Small intestine (tissue), 7 donors: Measurements from ENCODE around the gene MACF1. TPM values are rescaled to one million over a fixed set of nuclear protein-coding genes. Genes with fewer than 3 reads are reported as not detected.

Experiments
- DNase-seq, 2 donors: peaks; one replicate each; pipeline versions ENCODE4 v3.0.0 to v3.0.0-alpha.2; 2013
- FAIRE-seq: peaks from 2 replicates; lab custom pipeline; 2012; peaks lifted over from hg19 to GRCh38; lab: Jason Lieb, UNC
- H3K27ac ChIP-seq, 3 donors: one replicate each; pipeline ENCODE4 v1.5.1; 2013; ENCODE audit warnings: low read length in 2 of 3, mild to moderate bottlenecking in 2 of 3, control low read depth in 1 of 3, inconsistent platforms in 1 of 3, low read depth in 1 of 3, moderate library complexity in 1 of 3
- H3K27me3 ChIP-seq, 3 donors: one replicate each; pipeline ENCODE4 v1.6.1; 2013; ENCODE audit warnings: low read length in 3 of 3, inconsistent platforms in 1 of 3; ENCODE audit not compliant: control insufficient read depth in 3 of 3, insufficient read depth in 3 of 3
- H3K36me3 ChIP-seq, 3 donors: one replicate each; pipeline ENCODE4 v1.6.1; 2013; ENCODE audit warnings: low read length in 3 of 3, inconsistent platforms in 1 of 3, low read depth in 1 of 3, mild to moderate bottlenecking in 1 of 3, moderate library complexity in 1 of 3; ENCODE audit not compliant: control insufficient read depth in 3 of 3, insufficient read depth in 2 of 3
- H3K4me1 ChIP-seq, 3 donors: one replicate each; pipeline ENCODE4 v1.6.1; 2013; ENCODE audit warnings: low read length in 2 of 3, inconsistent platforms in 1 of 3, low read depth in 1 of 3, mild to moderate bottlenecking in 1 of 3, moderate library complexity in 1 of 3; ENCODE audit not compliant: control insufficient read depth in 3 of 3, insufficient read depth in 2 of 3
- H3K4me3 ChIP-seq, 3 donors: one replicate each; pipeline ENCODE4 v1.5.1; 2013; ENCODE audit warnings: low read length in 3 of 3, control low read depth in 1 of 3, inconsistent platforms in 1 of 3, low read depth in 1 of 3, mild to moderate bottlenecking in 1 of 3, moderate library complexity in 1 of 3
- H3K9me3 ChIP-seq, 2 donors: one replicate each; pipeline ENCODE4 v1.6.1; 2013; ENCODE audit warnings: low read depth in 1 of 2, low read length in 1 of 2; ENCODE audit not compliant: control insufficient read depth in 2 of 2, insufficient read depth in 1 of 2
- WGBS, 3 donors: extraction: QIAGEN DNeasy Blood & Tissue Kit; methylation state at CpG; one replicate each; pipeline ENCODE4 v1.1.7; 2013; 5-methylcytosine and 5-hydroxymethylcytosine counted together
- polyA plus RNA-seq, 4 donors: library from polyadenylated mRNA; stranded (reverse) in 3 of 4; unstranded in 1 of 4; fragments of 200-250 nt in 3 of 4; fragments of 120-200 nt in 1 of 4; gene quantifications; one replicate each; pipeline versions ENCODE4 v1.2.1 to v1.2.3, GENCODE V29; 2013
- donor health status: healthy with polysubstance abuse.
- donor health status: control.
- donor health status: control.
- donor health status: Bipolar disorder and iron deficiency.
- donor health status: healthy.

The MACF1 gene
- polyA plus RNA-seq, 4 donors = 18.1 to 64.8 (median 34.6) TPM

DNA sequence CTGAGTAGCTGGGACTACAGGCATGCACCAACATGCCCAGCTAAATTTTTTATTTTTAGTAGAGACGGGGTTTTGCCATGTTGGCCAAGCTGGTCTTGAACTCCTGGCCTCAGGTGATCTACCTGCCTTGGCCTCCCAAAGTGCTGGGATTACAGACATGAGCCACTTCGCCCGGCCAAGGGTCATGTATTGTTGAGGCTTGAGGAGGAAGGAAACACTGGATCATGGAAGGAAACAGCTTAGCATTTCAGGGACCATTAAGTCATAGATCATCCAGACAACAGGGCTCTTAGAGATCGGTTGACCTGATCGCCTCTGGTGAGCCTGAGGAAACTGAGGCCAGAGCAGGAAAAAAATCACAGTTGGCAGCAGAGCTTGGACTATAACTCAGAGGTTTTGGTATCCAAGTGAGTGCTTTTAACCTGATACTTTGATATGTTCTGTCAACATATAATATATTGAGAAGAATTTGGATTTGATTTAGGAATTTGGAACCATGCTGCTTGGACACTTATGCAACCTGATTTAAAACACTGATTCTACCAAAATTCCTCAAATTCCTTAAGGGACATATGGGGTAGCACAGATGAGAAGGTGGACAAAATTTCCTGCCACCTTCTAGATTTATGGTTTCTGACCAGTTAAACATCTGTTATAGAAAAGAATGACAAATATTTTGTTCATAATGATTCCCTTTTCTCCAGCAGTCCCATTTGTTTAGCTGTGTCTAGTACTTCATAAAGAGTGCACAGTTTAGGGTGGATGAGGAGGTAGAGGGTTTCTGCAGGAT is 273.8 kb downstream of the MACF1 start:
- DNase-seq = no peak
- 81 to 90% (median 90%) methylated on average over 5 of the region's 5 CpGs for WGBS, 3 donors
- Histone ChIP-seq H3K27me3 (no peaks in the 10 kb centered on the region), H3K36me3 (peaks cover 5 to 42% (median 12%) of the 10 kb centered on the region in 3 donors), H3K27ac (no peak overlapping the region), H3K4me3 (no peak overlapping the region), H3K9me3 (no peaks in the 10 kb centered on the region), H3K4me1 (no peaks in the 10 kb centered on the region)
- FAIRE-seq = no peak

GRCh38 chr1:39481289-39481688 is 276.8 kb downstream of the MACF1 start:
- WGBS, 3 donors = 89 to 95% (median 94%) methylated on average over 6 of the region's 6 CpGs
- Histone ChIP-seq H3K36me3 (peaks cover 13 to 47% (median 21%) of the 10 kb centered on the region in 3 donors), H3K27ac (no peak overlapping the region), H3K4me3 (no peak overlapping the region), H3K4me1 (no peaks in the 10 kb centered on the region), H3K9me3 (no peaks in the 10 kb centered on the region), H3K27me3 (no peaks in the 10 kb centered on the region)
- FAIRE-seq (no peak), DNase-seq (no peak)

GRCh38 chr1:39483276-39483675 is 278.8 kb downstream of the MACF1 start:
- H3K4me1 ChIP-seq = no peaks in the 10 kb centered on the region
- no peak overlapping the region for H3K27ac ChIP-seq
- peaks cover 13 to 46% (median 21%) of the 10 kb centered on the region in 3 donors for H3K36me3 ChIP-seq
- no peaks in the 10 kb centered on the region for H3K9me3 ChIP-seq
- H3K4me3 ChIP-seq = no peak overlapping the region
- 33 to 45% (median 43%) methylated on average over 1 of the region's 1 CpG for WGBS, 3 donors
- no peaks in the 10 kb centered on the region for H3K27me3 ChIP-seq
- FAIRE-seq (no peak), DNase-seq (no peak)

GRCh38 chr1:39484564-39484963 is 280.1 kb downstream of the MACF1 start:
- WGBS, 3 donors = 88 to 94% (median 92%) methylated on average over 7 of the region's 7 CpGs

DNA sequence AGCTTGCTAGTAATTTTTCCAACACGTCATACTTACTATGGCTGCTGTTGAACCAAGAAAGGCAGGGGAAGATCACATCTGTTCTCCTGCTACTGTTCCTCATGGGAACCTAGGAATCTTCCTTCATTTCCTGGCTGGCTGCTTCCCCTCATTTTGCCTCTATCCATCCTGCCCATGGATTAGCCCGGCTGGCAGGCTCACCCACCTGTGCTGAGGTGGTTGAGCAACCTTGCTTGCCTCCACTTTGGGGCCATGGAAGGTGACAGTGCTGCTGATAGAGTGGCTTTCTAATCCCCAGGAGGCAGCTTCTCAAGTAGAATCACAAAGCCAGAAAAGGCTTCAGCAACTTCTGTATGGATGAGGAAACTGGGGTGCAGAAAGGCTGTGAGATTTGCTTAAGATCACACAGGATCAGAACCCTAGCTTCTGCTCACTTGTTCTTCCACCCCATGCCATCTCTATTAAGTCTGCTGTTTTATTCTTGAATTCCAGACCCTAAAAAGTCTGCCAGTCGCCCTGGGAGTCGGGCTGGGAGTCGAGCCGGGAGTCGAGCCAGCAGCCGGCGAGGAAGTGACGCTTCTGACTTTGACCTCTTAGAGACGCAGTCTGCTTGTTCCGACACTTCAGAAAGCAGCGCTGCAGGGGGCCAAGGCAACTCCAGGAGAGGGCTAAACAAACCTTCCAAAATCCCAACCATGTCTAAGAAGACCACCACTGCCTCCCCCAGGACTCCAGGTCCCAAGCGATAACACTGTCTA is 280.7 kb downstream of the MACF1 start:
- no peak for DNase-seq
- peaks cover 10 to 40% (median 15%) of the 10 kb centered on the region in 3 donors for H3K36me3 ChIP-seq
- H3K27me3 ChIP-seq = peaks cover 0 to 4% (median 0%) of the 10 kb centered on the region in 3 donors
- FAIRE-seq = no peak
- 63 to 80% (median 73%) methylated on average over 14 of the region's 14 CpGs for WGBS, 3 donors
- no peaks in the 10 kb centered on the region for H3K9me3 ChIP-seq
- H3K27ac ChIP-seq = no peak overlapping the region
- no peaks in the 10 kb centered on the region for H3K4me1 ChIP-seq
- no peak overlapping the region for H3K4me3 ChIP-seq

More at GRCh38 chr1:39484564-39484963, 280.1 kb downstream of the MACF1 start:
- H3K9me3 ChIP-seq = no peaks in the 10 kb centered on the region
- H3K36me3 ChIP-seq = peaks cover 13 to 45% (median 21%) of the 10 kb centered on the region in 3 donors
- H3K4me1 ChIP-seq = no peaks in the 10 kb centered on the region
- no peak overlapping the region for H3K27ac ChIP-seq
- FAIRE-seq = no peak
- no peak for DNase-seq
- no peak overlapping the region for H3K4me3 ChIP-seq
- no peaks in the 10 kb centered on the region for H3K27me3 ChIP-seq

GRCh38 chr1:39488012-39488545 is 283.6 kb downstream of the MACF1 start:
- DNase-seq (no peak), FAIRE-seq (no peak)
- Histone ChIP-seq H3K4me1 (peaks cover 0 to 6% (median 0%) of the 10 kb centered on the region in 3 donors), H3K36me3 (peaks cover 9 to 27% (median 10%) of the 10 kb centered on the region in 3 donors), H3K27ac (no peak overlapping the region), H3K4me3 (no peak overlapping the region), H3K27me3 (peaks cover 0 to 22% (median under 1%) of the 10 kb centered on the region in 3 donors), H3K9me3 (no peaks in the 10 kb centered on the region)
- WGBS, 3 donors = 93 to 97% (median 97%) methylated on average over 5 of the region's 5 CpGs

- Histone ChIP-seq H3K4me3 (no peak overlapping the region), H3K36me3 (peaks cover 9 to 21% (median 10%) of the 10 kb centered on the region in 3 donors), H3K9me3 (no peaks in the 10 kb centered on the region), H3K4me1 (peaks cover 0 to 6% (median 0%) of the 10 kb centered on the region in 3 donors), H3K27ac (no peak overlapping the region), H3K27me3 (peaks cover 0 to 29% (median 4%) of the 10 kb centered on the region in 3 donors)
- WGBS, 3 donors = 59 to 78% (median 66%) methylated on average over 6 to 7 of the region's 7 CpGs
- DNase-seq = no peak
- FAIRE-seq = no peak
Measured at GRCh38 chr1:39488793-39489566, 284.5 kb downstream of the MACF1 start.
